BJ (cell line): ENCODE measurements around the gene TMSB4X. TPM values are rescaled to one million over a fixed set of nuclear protein-coding genes. Genes with fewer than 3 reads are reported as not detected.
"Not testable (repeated sequence)": the region's sequence is repeated elsewhere in the genome, so short reads cannot be mapped to it uniquely, and the experiment has no call there.

Source experiments
- CTCF ChIA-PET: fragments of 350-600 bp; formaldehyde crosslinking; extraction: SDS; loops from one replicate; lab custom pipeline; 2021; ENCODE audit warnings: antibody characterized with exemption, inconsistent platforms; lab: Yijun Ruan, JAX
- POLR2A ChIA-PET: fragments of 300-600 bp; sonication (Branson Sonifier 250); formaldehyde crosslinking; extraction: SDS; loops from one replicate; lab custom pipeline; 2021; ENCODE audit warnings: antibody characterized with exemption; lab: Charles Lee
- DNase-seq: peaks from one replicate; pipeline ENCODE4 v3.0.0-alpha.2; 2011; ENCODE audit warnings: low read depth
- H3K27me3 ChIP-seq: 2 replicates; pipeline ENCODE4 v1.6.0; 2011; ENCODE audit warnings: low read length; ENCODE audit not compliant: control insufficient read depth, insufficient read depth
- H3K36me3 ChIP-seq: 2 replicates; pipeline ENCODE4 v1.5.1; 2011; ENCODE audit warnings: low read length; ENCODE audit not compliant: control insufficient read depth, insufficient read depth
- H3K4me3 ChIP-seq: 2 replicates; pipeline ENCODE4 v1.5.1; 2011; ENCODE audit warnings: low read depth, mild to moderate bottlenecking, control low read depth, low read length
- polyA plus RNA-seq: library from polyadenylated mRNA; depleted of rRNA; stranded (reverse); fragments of >200 nt; gene quantifications from 2 replicates; pipeline ENCODE4 v1.2.3, GENCODE V29; 2011
- TF ChIP-seq, protein P1 (sequence below): IDR thresholded peaks from 2 replicates; pipeline ENCODE4 v1.5.1; 2011; ENCODE audit warnings: low read depth, mild to moderate bottlenecking, control low read depth, inconsistent platforms, low read length, moderate library complexity; ENCODE audit not compliant: insufficient read depth

The TMSB4X gene
- polyA plus RNA-seq, 1 experiment, result 2,469 TPM

DNA sequence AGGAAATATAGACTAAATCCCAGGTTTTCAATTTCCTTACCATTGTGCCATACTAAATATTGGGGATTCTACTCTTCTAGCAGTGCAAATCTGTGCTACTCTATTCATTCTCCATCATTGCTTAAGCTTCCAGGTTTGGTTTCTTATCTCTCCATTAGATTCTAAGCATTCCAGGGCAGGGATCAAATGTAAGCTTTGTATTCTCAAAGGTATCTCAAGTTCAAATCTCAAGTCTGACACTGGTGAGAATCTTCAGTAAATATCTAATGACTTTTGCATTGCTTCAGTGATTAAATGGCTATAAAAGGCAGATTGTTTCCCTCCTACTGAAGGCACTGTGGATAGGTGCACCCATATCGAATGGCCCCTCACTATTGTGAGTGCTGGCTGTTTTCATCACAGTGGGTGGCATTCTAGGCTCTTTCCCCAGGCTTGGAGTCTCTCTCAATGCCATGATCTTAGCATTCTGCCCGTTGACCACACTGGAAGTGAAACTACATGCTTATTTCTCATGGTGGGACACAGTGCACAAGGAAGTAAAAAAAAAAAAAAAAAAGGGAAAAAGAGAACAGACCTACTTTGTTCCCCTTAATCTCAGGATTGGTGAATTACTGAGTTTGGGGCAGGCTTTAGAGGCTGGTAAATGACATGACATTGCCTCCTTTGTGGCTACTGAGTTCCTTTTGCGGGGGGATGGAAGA, 40.8 kb downstream of the TMSB4X start:
- no peaks in the 10 kb centered on the region for H3K36me3 ChIP-seq
- TF ChIP-seq, protein P1, sequence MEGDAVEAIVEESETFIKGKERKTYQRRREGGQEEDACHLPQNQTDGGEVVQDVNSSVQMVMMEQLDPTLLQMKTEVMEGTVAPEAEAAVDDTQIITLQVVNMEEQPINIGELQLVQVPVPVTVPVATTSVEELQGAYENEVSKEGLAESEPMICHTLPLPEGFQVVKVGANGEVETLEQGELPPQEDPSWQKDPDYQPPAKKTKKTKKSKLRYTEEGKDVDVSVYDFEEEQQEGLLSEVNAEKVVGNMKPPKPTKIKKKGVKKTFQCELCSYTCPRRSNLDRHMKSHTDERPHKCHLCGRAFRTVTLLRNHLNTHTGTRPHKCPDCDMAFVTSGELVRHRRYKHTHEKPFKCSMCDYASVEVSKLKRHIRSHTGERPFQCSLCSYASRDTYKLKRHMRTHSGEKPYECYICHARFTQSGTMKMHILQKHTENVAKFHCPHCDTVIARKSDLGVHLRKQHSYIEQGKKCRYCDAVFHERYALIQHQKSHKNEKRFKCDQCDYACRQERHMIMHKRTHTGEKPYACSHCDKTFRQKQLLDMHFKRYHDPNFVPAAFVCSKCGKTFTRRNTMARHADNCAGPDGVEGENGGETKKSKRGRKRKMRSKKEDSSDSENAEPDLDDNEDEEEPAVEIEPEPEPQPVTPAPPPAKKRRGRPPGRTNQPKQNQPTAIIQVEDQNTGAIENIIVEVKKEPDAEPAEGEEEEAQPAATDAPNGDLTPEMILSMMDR, result no peak
- ChIA-PET POLR2A (no interaction called here), CTCF (no interaction called here)
- no peak overlapping the region for H3K4me3 ChIP-seq
- no peaks in the 10 kb centered on the region for H3K27me3 ChIP-seq
- no peak for DNase-seq

DNA sequence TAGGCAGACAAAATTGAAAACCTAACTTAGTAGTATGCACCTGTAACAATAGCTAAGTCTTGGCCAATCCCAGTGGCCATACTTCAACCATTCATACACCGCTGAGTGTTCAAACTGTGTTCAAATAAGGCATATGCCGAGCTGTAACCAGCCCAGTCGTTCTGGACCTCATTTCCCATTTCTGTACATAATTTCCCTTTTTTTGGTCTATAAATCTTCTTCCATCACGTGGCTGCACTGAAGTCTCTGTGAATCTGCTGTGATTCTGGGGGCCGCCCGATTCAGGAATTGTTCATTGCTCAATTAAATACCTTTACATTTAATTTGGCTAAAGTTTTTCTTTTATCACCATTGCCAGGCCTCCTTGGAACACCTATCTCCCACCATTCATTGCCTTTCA, 41.8 kb downstream of the TMSB4X start:
- CTCF ChIA-PET, DNase-seq, H3K27me3 ChIP-seq, POLR2A ChIA-PET, H3K36me3 ChIP-seq, H3K4me3 ChIP-seq: not testable (repeated sequence)

DNA sequence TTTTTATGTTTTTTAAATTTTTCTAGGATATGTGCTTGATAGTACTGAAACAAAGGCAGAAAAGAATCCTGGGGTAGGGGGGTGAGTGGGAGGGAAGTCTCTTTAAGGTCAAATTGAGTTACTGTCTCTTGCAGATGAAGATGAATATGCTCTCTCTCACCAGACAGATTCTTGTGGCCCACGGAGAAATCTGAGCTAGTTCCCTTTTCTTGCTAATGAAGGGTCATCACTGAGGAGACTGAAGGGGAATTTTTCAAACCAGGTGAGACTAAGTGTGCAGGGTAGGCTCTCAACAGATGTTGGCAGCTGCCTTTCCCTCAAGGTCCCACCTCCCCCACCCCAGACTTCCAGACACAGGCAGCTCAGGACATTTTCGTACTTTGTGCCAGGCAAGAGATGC, 48.0 kb downstream of the TMSB4X start:
- CTCF ChIA-PET, result interaction anchor here (0.7 kb wide), 1 partner anchor 259 kb away, joined by 3 read pairs; no protein-coding TSS in a partner anchor
- no peak overlapping the region for H3K4me3 ChIP-seq
- H3K27me3 ChIP-seq, result no peaks in the 10 kb centered on the region
- H3K36me3 ChIP-seq, result no peaks in the 10 kb centered on the region
- POLR2A ChIA-PET, result no interaction called here
- TF ChIP-seq, protein P1, result no peak
- no peak for DNase-seq

DNA sequence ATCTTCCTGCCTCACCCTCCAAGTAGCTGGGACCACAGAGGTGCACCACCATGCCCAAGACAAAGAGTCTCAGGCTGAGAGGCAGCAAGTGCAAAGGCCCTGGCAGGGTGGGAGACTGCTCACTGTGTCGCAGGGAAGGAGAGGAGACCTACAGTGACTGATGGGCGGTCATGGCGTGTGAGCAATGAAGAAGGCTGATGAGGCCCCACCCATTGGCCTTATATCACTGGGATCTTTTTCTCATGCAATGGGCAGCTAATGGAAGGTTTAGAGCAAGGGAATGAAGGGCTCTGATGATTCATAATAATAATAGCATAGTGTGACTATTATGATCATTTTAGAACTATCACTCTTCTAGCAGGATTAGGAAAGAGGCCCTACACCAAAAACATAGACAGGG, 48.7 kb downstream of the TMSB4X start:
- POLR2A ChIA-PET, result no interaction called here

DNA sequence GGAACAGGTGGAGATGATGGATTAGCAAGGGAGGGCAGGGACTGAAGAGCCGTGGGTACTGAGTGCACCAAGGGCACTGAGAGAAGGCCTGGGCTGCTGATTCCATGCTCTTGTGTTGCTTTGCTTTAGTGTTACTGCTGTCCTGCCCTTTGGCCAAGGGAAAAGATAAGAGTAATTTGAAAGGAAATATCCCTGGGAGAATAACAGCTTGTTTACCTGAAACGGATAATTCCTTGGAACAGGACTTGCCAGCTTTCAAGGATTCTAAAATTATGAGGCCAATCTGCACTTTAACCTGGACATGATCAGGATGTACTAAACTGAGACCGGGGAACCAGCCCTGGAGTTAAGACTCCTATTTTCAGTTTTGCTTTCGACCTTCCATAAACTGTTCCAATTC, 49.1 kb downstream of the TMSB4X start:
- ChIA-PET POLR2A (no interaction called here), CTCF (no interaction called here)
- H3K4me3 ChIP-seq, result no peak overlapping the region
- TF ChIP-seq, protein P1, result no peak
- H3K27me3 ChIP-seq, result no peaks in the 10 kb centered on the region
- H3K36me3 ChIP-seq, result no peaks in the 10 kb centered on the region
- no peak for DNase-seq

More for the DNA sequence above, 48.7 kb downstream of the TMSB4X start:
- Histone ChIP-seq H3K4me3 (no peak overlapping the region), H3K36me3 (no peaks in the 10 kb centered on the region), H3K27me3 (no peaks in the 10 kb centered on the region)
- no peak for DNase-seq
- CTCF ChIA-PET, result interaction anchor here (0.7 kb wide), 1 partner anchor 258 kb away, joined by 3 read pairs; no protein-coding TSS in a partner anchor
- TF ChIP-seq, protein P1, result no peak

DNA sequence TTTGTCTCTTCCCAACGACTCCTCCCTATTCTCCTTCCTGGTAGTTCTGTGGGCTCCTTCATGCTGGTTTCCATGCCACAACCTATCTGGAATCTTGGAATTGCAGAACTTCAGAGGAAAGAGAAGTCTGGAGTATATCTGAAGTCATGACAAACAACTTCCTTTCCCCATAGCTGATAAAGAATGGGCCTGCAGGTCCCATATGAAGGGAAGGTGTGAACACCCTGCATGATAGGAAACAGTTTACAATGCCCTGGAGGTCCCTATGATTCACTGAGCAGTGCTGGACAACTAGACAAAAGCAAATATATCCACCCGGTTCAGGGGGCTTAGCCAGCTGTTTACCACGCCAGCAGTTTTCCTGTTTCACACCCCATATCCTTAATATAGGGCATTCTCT, 50.1 kb downstream of the TMSB4X start:
- CTCF ChIA-PET, result no interaction called here
- Histone ChIP-seq H3K4me3 (no peak overlapping the region), H3K27me3 (no peaks in the 10 kb centered on the region), H3K36me3 (no peaks in the 10 kb centered on the region)
- POLR2A ChIA-PET, result no interaction called here
- no peak for DNase-seq
- TF ChIP-seq, protein P1, result no peak
